ENCODE results near the gene PIEZO2.

DNA sequence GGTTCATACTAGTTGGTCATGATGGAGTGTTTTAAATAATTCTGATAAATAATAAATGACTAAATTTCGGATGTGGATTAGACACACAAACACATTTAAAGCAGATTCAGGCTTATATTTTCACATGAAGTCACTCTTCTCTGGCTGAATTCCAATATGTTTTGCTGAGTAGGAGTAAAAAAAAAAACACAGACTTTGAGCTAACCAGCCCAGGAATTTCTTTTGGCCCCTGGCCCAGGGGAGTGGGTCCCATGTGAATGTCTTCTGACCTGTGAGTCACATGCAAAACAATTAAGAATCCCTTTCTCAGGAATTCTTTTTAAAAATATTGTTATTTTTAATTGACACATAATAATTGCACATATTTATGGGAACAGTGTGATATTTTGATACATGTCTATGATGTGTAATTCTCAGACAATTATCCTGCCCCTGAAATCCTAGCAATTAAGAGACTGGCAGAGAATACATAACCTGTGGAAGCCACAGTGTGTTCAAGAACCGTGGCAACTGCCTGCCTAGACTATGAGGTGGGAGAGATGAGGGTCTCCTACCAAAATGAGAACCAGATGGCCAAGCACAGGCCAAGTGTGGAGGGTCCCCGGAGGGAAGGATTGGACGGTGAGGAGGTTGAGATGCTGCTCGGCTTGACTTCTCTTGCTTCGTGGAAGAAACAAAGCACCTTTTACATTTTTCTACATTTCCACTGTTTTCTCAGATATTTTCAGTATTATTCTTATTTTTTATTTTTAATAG lies 236.4 kb downstream of the PIEZO2 start:
- TF ChIP-seq, protein P1, sequence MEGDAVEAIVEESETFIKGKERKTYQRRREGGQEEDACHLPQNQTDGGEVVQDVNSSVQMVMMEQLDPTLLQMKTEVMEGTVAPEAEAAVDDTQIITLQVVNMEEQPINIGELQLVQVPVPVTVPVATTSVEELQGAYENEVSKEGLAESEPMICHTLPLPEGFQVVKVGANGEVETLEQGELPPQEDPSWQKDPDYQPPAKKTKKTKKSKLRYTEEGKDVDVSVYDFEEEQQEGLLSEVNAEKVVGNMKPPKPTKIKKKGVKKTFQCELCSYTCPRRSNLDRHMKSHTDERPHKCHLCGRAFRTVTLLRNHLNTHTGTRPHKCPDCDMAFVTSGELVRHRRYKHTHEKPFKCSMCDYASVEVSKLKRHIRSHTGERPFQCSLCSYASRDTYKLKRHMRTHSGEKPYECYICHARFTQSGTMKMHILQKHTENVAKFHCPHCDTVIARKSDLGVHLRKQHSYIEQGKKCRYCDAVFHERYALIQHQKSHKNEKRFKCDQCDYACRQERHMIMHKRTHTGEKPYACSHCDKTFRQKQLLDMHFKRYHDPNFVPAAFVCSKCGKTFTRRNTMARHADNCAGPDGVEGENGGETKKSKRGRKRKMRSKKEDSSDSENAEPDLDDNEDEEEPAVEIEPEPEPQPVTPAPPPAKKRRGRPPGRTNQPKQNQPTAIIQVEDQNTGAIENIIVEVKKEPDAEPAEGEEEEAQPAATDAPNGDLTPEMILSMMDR (IDR thresholded peaks at IDR 0.05): no peak
- TF ChIP-seq EZH2 (IDR thresholded peaks at IDR 0.05; ENCODE audit: borderline replicate concordance, insufficient read depth, low read depth, low read length, poor library complexity, severe bottlenecking): no peak

Measured in B cell (primary cell).